ENCODE measurements around the gene GORASP1.
"Not testable (repeated sequence)": the region's sequence is repeated elsewhere in the genome, so short reads cannot be mapped to it uniquely, and the experiment has no call there.

GORASP1 gene

GRCh38 chr3:39062180-39062579 lies 45.2 kb downstream of the GORASP1 start:
- no peak for FAIRE-seq

DNA sequence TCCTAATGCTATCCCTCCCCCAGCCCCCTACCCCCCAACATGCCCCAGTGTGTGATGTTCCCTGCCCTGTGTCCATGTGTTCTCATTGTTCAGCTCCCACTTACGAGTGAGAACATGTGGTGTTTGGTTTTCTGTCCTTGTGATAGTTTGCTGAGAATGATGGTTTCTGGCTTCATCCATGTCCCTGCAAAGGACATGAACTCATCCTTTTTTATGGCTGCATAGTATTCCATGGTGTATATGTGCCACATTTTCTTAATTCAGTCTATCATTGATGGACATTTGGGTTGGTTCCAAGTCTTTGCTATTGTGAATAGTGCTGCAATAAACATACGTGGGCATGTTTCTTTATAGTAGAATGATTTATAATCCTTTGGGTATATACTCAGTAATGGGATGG lies 46.2 kb downstream of the GORASP1 start:
- FAIRE-seq = not testable (repeated sequence)

- no peak for FAIRE-seq
Measured at GRCh38 chr3:39056151-39056550, 51.3 kb downstream of the GORASP1 start.

DNA sequence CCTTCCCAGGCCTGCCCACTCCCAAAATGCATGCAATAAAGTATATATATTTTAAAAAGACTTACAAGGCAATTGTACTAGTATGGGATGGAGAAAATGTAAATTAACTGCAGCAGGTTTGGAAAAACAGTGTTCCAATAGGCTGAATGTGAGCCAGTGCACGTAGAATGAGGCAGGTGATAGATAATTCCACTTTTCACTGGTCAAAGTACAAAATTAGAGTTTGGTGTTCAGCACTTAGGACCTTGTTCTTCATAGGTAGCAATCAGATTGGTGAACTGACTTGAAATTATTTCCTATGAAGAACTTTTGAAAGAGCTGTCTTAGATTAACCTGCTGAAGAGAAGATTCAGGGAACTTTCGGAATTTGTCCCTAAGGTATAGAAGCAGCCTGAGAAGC lies 53.7 kb downstream of the GORASP1 start:
- no peak for FAIRE-seq

DNA sequence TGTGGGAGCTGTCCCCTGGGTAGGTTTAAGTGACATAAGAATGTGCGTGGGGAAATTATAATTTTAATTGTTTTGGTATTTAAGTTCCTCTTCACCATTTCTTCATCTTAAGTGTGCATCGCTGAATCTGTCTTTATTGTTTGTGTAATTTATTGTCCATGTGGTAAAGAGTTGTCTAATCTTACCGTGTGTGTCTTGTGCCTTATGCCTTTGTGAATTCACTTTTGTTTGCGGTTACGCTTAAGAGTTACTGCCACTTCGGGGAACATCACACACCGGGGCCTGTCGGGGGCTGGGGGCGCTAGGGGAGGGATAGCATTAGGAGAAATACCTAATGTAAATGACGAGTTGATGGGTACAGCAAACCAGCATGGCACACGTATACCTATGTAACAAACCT lies 54.8 kb downstream of the GORASP1 start:
- FAIRE-seq = no peak

DNA sequence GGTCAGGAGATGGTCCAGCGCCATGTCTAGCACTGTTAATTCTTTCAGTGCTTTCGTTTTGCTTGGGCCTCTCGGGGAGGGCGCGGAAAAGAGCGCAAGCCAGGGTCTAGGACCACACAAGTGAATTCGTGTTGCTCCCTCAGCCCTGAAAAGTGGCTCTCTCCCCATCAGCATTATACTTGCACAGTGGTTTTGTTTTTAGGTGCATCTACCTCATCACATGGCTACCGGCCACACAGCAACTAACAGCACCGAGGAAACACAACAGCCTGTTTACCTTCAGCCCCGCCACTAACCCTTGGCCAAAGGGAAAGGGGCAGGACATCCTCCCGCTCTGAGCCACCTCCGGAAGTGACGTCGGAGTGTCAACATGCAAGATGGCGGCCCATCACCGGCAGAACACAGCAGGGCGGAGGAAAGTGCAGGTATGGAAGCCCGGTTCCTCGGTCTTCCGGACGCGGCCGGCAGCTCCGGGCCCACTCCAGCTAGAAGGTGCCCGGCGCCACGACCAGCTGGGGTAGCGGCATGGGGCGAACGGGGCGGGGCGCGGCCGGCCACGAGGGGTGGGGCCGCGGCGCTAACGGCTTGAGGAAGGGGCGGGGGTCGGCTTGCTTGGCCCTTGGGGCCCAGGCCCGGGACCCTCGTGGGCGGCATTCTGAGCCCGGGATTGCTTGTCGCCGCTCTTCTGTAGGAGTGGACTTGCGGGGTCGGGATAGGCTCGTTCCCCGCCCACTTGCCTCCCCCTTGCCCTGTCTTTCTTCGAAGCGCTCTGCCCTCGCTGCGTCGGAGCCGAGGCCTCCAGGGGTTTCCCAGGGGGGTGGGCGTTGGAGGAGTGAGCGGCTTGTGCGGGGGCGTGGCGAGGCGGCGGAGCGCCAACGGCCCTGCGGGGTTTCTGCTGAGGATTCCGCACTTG lies 55.5 kb downstream of the GORASP1 start, which contains the start of the genes SCN11A and WDR48:
TSS of gene SCN11A (minus strand) at position 296 of the 913 bp plus-strand sequence. CDS start 101,582 bp downstream, outside the sequence.
TSS of gene WDR48 (plus strand) at position 368 of the 913 bp plus-strand sequence. CDS start at position 378, 10 bp downstream.
- peak; percentile 82 for FAIRE-seq

DNA sequence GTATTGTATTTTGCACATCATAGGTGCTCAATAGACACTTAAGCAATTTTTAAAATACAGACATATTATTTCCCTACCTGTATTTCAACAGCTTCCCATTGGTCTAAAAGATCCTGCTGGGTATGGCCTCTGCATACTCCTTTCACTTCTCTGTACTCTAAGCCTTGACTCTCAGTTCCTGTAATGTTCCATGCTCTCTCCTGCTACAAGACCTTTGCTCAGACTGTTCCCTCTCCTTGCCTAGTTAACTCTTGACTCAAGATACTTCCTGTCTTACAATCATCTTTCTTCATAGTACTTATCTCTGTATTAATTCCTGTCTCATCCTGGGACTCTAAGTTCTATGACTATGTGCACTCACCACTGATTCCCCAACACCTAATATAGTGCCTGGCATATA lies 57.4 kb downstream of the GORASP1 start:
- FAIRE-seq = no peak
